ENCODE measurements around the gene IL11RA. TPM values are rescaled to one million over a fixed set of nuclear protein-coding genes. Genes with fewer than 3 reads are reported as not detected.

The IL11RA gene
- total and polyA plus RNA-seq, 9 of the 15 experiments (the other 6 are each of a cell fraction or from before 2014, with no cell fraction given): 0.11 to 5.8 (median 2.8) TPM

GRCh38 chr9:34655394-34655793 lies 3.4 kb downstream of the IL11RA start (continued):
- TF ChIP-seq MNT (conservative IDR thresholded peaks at IDR 0.05) (no peak), E4F1 (CRISPR knock-in tag; IDR thresholded peaks at IDR 0.05; ENCODE audit: borderline replicate concordance) (no peak)

- no peak overlapping the region for H3K4me3 ChIP-seq
- CTCF ChIA-PET (ENCODE audit: low intra/inter-chr PET ratio): no interaction called here
- H3K9ac ChIP-seq (ENCODE audit: insufficient read depth in 1 of 2, low read depth in 2 of 2, low read length in 2 of 2): peak overlapping the region in 1 of 2 experiments; percentile 23; a peak in 1 of 4 replicates
- WGBS (ENCODE audit: insufficient coverage, low coverage, missing lambda C conversion rate): 58% methylated on average over 4 of the region's 5 CpGs
- no peaks in the 10 kb centered on the region for H3K79me2 ChIP-seq (ENCODE audit: control insufficient read depth, insufficient read depth, low read length)
- no peaks in the 10 kb centered on the region for H3K9me3 ChIP-seq (replicated peaks; ENCODE audit: control insufficient read depth, insufficient read depth, low read depth, low read length)
- FAIRE-seq (no peak), ATAC-seq (no peak), DNase-seq (ENCODE audit: extremely low read depth in 1 of 4, low spot score in 3 of 4) (no peak)
- peaks cover 21 to 34% of the 10 kb centered on the region in 2 experiments for H3K4me1 ChIP-seq (replicated peaks in 1 of 2; ENCODE audit: control insufficient read depth in 2 of 2, insufficient read depth in 2 of 2, low read length in 2 of 2)
- H3K36me3 ChIP-seq (ENCODE audit: control insufficient read depth, insufficient read depth, low read length): no peaks in the 10 kb centered on the region
- H3K4me2 ChIP-seq (ENCODE audit: insufficient read depth, low read length): no peak overlapping the region
- in situ Hi-C loops (cut with MboI): no loop called here
- BruUV-seq (replicated peaks): no TSS peak
- POLR2A ChIA-PET: no interaction called here
- H3K9me1 ChIP-seq (ENCODE audit: control insufficient read depth, insufficient read depth, low read length): no peaks in the 10 kb centered on the region
- no peaks in the 10 kb centered on the region for H3K27me3 ChIP-seq (ENCODE audit: control insufficient read depth in 2 of 2, insufficient read depth in 2 of 2, low read length in 2 of 2)
- H4K20me1 ChIP-seq (replicated peaks; ENCODE audit: control insufficient read depth, insufficient read depth, low read length): no peaks in the 10 kb centered on the region
- H3K27ac ChIP-seq (ENCODE audit: extremely low read depth, low read depth, low read length): no peak overlapping the region
- intact Hi-C loops (cut with micrococcal nuclease): no loop called here
- TF ChIP-seq THRA (IDR thresholded peaks at IDR 0.05) (no peak), SOX6 (IDR thresholded peaks at IDR 0.05) (no peak), EP300 (IDR thresholded peaks at IDR 0.05; ENCODE audit: low read length) (no peak), HDAC3 (IDR thresholded peaks at IDR 0.05; ENCODE audit: borderline replicate concordance, partially characterized antibody) (no peak), ZNF583 (CRISPR knock-in tag; IDR thresholded peaks at IDR 0.05) (no peak), RREB1 (CRISPR knock-in tag; IDR thresholded peaks at IDR 0.05) (no peak)
- no peak overlapping the region for H2AFZ ChIP-seq (ENCODE audit: low read depth, low read length)
Observed at GRCh38 chr9:34656992-34657391, 5.0 kb downstream of the IL11RA start.
